Progenitor cell of endocrine pancreas (in vitro differentiated cells): ENCODE results near the gene SRD5A1. TPM values are rescaled to one million over a fixed set of nuclear protein-coding genes. Genes with fewer than 3 reads are reported as not detected.

Experiments
- DNase-seq: peaks from one replicate; pipeline ENCODE4 v3.0.0; 2021; ENCODE audit warnings: low spot score; ENCODE audit not compliant: unreplicated experiment
- H3K27ac Mint-ChIP-seq: 2 replicates; pipeline ENCODE4 v1.8.0; 2021; ENCODE audit warnings: mild to moderate bottlenecking, moderate library complexity, mixed read lengths
- H3K27me3 Mint-ChIP-seq: 2 replicates; pipeline ENCODE4 v1.8.0; 2021; ENCODE audit warnings: mixed read lengths
- H3K36me3 Mint-ChIP-seq: 2 replicates; pipeline ENCODE4 v1.8.0; 2022; ENCODE audit warnings: mixed read lengths; ENCODE audit not compliant: insufficient read depth
- H3K4me1 Mint-ChIP-seq: 2 replicates; pipeline ENCODE4 v1.8.0; 2021; ENCODE audit warnings: low read depth, mixed read lengths
- H3K4me3 Mint-ChIP-seq: 2 replicates; pipeline ENCODE4 v1.8.0; 2021; ENCODE audit warnings: low read depth, mild to moderate bottlenecking, moderate library complexity, mixed read lengths
- H3K9me3 Mint-ChIP-seq: 2 replicates; pipeline ENCODE4 v1.8.0; 2021; ENCODE audit warnings: low read depth, mixed read lengths
- long read RNA-seq: library from polyadenylated mRNA; unstranded; transcript quantifications from one replicate; pipeline ENCODE4 v2.0.0, GENCODE V29; 2020
- total RNA-seq: library from RNA; stranded (reverse); gene quantifications from 2 replicates; pipeline ENCODE4 v1.2.1, GENCODE V29; 2021
- TF ChIP-seq, protein P1 (sequence below): fragments of 200-600 bp; sonication (generic); IDR thresholded peaks from one replicate; pipeline ENCODE4 v1.5.0; 2021; ENCODE audit warnings: antibody characterized with exemption, mild to moderate bottlenecking; ENCODE audit not compliant: unreplicated experiment

Gene SRD5A1, protein sequence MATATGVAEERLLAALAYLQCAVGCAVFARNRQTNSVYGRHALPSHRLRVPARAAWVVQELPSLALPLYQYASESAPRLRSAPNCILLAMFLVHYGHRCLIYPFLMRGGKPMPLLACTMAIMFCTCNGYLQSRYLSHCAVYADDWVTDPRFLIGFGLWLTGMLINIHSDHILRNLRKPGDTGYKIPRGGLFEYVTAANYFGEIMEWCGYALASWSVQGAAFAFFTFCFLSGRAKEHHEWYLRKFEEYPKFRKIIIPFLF
- total RNA-seq, result 22.2 and 24.8 TPM in 2 replicates
- long read RNA-seq, full-length matches to known transcripts, result 25 of 34 reads
- long read RNA-seq, partial matches to known transcripts, result 3 of 34 reads
- long read RNA-seq, other reads (novel, unspliced or antisense), result 6 of 34 reads

GRCh38 chr5:6632888-6633468, at the start of gene SRD5A1, which contains the start of gene NSUN2:
SRD5A1 (plus strand) TSS chr5:6633440; CDS start chr5:6633577, 137 bp downstream.
NSUN2 (minus strand) TSS chr5:6633044; CDS start chr5:6632979, 65 bp downstream.
- no peaks in the 10 kb centered on the region for H3K9me3 Mint-ChIP-seq
- peak within 1 kb of the TSS; percentile 100 for H3K27ac Mint-ChIP-seq
- peaks cover 9% of the 10 kb centered on the region for H3K36me3 Mint-ChIP-seq
- DNase-seq, result peak; percentile 87
- H3K4me3 Mint-ChIP-seq, result peak within 1 kb of the TSS; percentile 92
- TF ChIP-seq, protein P1, sequence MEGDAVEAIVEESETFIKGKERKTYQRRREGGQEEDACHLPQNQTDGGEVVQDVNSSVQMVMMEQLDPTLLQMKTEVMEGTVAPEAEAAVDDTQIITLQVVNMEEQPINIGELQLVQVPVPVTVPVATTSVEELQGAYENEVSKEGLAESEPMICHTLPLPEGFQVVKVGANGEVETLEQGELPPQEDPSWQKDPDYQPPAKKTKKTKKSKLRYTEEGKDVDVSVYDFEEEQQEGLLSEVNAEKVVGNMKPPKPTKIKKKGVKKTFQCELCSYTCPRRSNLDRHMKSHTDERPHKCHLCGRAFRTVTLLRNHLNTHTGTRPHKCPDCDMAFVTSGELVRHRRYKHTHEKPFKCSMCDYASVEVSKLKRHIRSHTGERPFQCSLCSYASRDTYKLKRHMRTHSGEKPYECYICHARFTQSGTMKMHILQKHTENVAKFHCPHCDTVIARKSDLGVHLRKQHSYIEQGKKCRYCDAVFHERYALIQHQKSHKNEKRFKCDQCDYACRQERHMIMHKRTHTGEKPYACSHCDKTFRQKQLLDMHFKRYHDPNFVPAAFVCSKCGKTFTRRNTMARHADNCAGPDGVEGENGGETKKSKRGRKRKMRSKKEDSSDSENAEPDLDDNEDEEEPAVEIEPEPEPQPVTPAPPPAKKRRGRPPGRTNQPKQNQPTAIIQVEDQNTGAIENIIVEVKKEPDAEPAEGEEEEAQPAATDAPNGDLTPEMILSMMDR, result no peak
- H3K4me1 Mint-ChIP-seq, result peaks cover 13% of the 10 kb centered on the region
- no peaks in the 10 kb centered on the region for H3K27me3 Mint-ChIP-seq

GRCh38 chr5:6584101-6584645, 49.1 kb upstream of the SRD5A1 start:
- Mint-ChIP-seq H3K4me3 (peak overlapping the region; percentile 53), H3K4me1 (no peaks in the 10 kb centered on the region), H3K9me3 (no peaks in the 10 kb centered on the region), H3K27me3 (peaks cover 71% of the 10 kb centered on the region), H3K27ac (no peak overlapping the region), H3K36me3 (no peaks in the 10 kb centered on the region)
- TF ChIP-seq, protein P1, result no peak
- DNase-seq, result no peak

GRCh38 chr5:6584727-6585126, 48.5 kb upstream of the SRD5A1 start:
- no peak for DNase-seq
- TF ChIP-seq, protein P1, result no peak
- peaks cover under 1% of the 10 kb centered on the region for H3K4me1 Mint-ChIP-seq
- H3K4me3 Mint-ChIP-seq, result no peak overlapping the region
- H3K27ac Mint-ChIP-seq, result no peak overlapping the region
- H3K27me3 Mint-ChIP-seq, result peaks cover 71% of the 10 kb centered on the region
- H3K36me3 Mint-ChIP-seq, result no peaks in the 10 kb centered on the region
- no peaks in the 10 kb centered on the region for H3K9me3 Mint-ChIP-seq

- no peak overlapping the region for H3K4me3 Mint-ChIP-seq
- peaks cover 4% of the 10 kb centered on the region for H3K4me1 Mint-ChIP-seq
- DNase-seq, result no peak
- no peak overlapping the region for H3K27ac Mint-ChIP-seq
- peaks cover 71% of the 10 kb centered on the region for H3K27me3 Mint-ChIP-seq
- TF ChIP-seq, protein P1, result no peak
- no peaks in the 10 kb centered on the region for H3K36me3 Mint-ChIP-seq
- no peaks in the 10 kb centered on the region for H3K9me3 Mint-ChIP-seq
These were observed 48.1 kb upstream of the SRD5A1 start for GRCh38 chr5:6585168-6585567.

DNA sequence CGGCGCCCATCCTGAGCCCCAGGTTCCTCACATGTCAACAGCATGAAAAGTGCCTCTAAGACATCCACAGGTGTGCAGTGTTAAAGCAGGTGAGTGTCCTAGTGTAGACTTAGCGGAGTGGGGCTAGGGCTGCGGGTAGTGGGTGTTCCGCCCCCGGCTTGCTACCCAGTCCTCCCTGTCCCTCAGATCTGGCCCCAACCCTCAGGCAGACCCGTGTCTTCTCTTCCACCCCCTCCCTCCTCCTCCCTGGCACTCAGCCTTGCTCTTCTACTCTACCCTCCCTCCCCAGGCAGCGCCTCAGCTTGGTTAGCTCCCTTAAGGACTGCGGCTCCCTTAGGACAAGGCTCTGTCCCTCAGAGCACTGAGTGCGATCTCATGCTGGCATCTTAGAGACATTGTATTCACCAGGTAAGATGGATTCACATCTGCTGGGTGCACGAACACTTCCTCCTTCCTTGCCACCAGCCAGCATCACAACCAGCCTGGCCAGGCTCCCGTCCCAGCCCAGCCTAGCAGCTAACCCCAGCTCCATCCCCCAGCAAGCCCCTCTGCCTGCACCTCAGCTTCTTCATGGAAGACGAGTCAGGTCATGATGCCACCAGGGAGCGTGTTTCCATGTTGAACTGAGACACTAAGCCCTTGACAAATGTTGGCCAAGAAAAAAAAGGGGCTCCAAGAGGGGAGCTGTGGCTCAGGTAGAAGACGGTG, 47.1 kb upstream of the SRD5A1 start:
- Mint-ChIP-seq H3K9me3 (no peaks in the 10 kb centered on the region), H3K4me1 (peaks cover 13% of the 10 kb centered on the region), H3K36me3 (no peaks in the 10 kb centered on the region), H3K4me3 (no peak overlapping the region), H3K27me3 (peaks cover 64% of the 10 kb centered on the region), H3K27ac (no peak overlapping the region)
- TF ChIP-seq, protein P1, result no peak
- DNase-seq, result no peak
